Stimulated activated CD4-positive, alpha-beta T cell treated with anti-CD3 and anti-CD28 coated beads, Interleukin-1b, Interleukin-23, amount 100 ng/mL, for 48 hours (primary cell): Measurements from ENCODE around the gene PEPD.
"Not testable (repeated sequence)": the region's sequence is repeated elsewhere in the genome, so short reads cannot be mapped to it uniquely, and the experiment has no call there.

Experiments
- DNase-seq: peaks from one replicate; pipeline ENCODE4 v3.0.0-alpha.2; 2020

The PEPD gene

DNA sequence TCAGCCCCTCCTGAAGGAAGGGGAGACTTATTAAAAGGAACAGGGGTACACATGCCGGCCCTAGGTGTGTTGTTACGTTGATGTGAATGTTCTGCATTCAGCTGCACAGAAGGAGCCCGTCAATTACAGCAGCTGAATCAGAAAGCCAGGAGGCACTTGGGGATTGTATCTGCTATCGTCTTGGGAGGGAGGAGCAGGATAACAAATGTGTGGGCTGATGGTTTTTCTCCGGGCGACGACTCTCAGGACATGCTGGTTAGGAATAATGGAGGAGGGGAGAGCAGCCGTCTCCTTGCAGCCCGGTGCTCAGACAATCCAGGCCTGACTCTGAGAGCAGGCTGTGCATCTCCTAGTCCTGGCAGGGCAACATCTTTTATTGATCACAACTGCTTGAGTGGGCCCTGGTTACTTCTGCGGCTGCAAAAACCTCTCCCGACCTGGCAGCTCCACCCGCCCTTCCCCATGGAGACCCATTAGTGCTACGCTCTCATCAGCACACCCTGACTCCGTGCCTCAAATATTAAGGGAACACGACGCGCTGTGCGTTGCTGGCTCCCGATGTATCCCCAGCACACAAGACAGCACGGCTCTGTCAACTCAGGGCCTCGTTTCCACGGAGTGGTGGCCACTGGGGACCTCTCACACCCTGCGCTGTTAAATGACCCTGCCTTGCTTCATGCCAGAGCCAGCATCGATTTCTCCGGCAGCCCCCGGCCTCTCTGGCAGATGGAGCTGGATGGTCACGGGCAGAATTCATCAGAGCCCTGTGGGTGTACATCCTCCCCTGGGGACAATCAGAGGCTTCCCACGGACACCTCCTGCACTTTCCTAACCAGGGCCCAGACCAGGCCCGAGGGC lies 25.3 kb downstream of the PEPD start:
- no peak for DNase-seq

- DNase-seq, result no peak
Measured at GRCh38 chr19:33493401-33494275, 28.0 kb downstream of the PEPD start.

DNA sequence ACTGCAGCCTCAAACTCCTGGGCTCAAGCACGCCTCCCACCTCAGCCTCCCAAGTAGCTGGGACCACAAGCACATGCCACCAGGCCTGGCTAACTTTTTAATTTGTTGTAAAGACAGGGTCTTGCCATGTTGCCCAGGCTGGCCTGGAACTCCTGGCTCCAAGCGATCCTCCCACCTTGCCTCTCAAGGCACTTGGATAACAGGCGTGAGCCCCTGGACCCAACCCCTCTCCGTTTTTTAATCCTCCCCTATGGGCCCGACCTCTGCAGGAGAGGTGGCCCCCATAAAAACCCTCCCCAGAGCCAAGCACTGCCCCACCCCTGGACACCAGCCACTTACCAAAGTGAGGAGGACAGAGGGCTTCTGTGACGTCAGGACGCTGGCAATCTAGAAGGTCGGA lies 28.6 kb downstream of the PEPD start:
- no peak for DNase-seq

DNA sequence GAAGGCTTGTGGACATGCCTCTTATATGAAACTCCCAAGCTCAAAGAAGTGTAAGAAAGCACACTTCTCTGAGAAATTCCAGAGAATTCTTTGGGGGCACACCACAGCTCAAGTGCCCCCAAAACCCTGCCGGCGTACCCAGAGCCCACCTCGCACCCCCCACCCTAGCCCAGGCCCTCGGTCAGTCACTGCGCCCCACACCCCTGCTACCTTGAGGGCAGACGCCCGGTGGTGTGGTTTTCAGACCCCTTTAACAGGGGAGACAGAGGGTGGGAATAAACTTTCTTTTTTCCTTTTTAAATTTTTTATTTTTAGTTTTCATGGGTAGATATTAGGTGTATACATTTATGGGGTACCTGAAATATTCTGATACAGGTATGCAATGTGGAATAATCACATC lies 29.5 kb downstream of the PEPD start:
- DNase-seq, result no peak

GRCh38 chr19:33490596-33490995 lies 31.0 kb downstream of the PEPD start:
- DNase-seq, result not testable (repeated sequence)

DNA sequence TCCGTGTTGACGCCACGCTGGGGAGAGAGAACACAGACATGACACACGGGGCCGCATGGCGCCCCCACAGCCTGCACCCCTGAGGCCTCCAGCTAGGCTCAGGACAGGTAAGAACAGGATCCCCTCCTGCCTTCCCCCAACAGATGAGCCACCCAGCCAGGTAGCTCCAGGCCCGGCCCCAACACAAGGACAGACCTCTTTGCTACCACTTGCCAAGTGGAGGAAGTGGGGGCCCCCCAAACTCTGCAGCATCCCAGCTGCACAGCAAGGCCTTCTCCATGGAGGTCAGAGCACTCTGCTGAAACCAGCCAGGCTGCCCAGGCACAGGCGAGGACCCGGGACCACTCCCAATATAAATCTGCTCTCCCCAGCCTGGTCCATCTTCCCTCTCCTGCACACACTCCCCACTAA lies 31.5 kb downstream of the PEPD start:
- DNase-seq, result no peak

GRCh38 chr19:33488826-33489225 lies 32.8 kb downstream of the PEPD start:
- DNase-seq, result no peak

- DNase-seq, result no peak
Measured at GRCh38 chr19:33487901-33488800, 33.4 kb downstream of the PEPD start.

GRCh38 chr19:33486936-33487811 lies 34.4 kb downstream of the PEPD start:
- no peak for DNase-seq

DNA sequence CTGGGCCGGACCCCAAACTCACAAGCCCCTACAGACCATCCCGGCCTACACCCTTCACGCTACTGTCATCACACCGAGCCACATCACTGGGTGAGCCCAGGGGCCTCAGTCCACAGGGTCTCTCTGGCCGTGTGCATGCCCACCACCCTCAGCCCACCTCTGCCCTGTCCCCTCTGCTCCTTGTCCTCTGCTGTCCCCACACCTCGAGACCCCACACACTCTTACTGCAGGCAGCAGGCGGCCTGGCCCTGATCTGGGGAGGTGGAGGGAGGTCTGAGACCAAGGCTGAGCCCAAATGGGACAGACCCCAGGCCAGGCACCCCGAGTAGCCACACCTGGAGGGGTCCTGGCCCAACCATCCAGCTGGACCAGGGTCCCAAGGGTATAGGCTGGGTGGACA lies 35.2 kb downstream of the PEPD start:
- no peak for DNase-seq

GRCh38 chr19:33484226-33484774 lies 37.3 kb downstream of the PEPD start:
- no peak for DNase-seq

- DNase-seq, result no peak
Measured at GRCh38 chr19:33482476-33482875, 39.1 kb downstream of the PEPD start.

- no peak for DNase-seq
Measured at GRCh38 chr19:33481863-33482262, 39.7 kb downstream of the PEPD start.

- DNase-seq, result not testable (repeated sequence)
Measured at GRCh38 chr19:33479570-33479969, 42.0 kb downstream of the PEPD start.

GRCh38 chr19:33477781-33478180 lies 43.8 kb downstream of the PEPD start:
- DNase-seq, result no peak

- DNase-seq, result no peak
Measured at GRCh38 chr19:33476151-33476707, 45.4 kb downstream of the PEPD start.

GRCh38 chr19:33473653-33474305 lies 47.8 kb downstream of the PEPD start:
- no peak for DNase-seq

- no peak for DNase-seq
Measured at GRCh38 chr19:33472691-33473652, 48.6 kb downstream of the PEPD start.

DNA sequence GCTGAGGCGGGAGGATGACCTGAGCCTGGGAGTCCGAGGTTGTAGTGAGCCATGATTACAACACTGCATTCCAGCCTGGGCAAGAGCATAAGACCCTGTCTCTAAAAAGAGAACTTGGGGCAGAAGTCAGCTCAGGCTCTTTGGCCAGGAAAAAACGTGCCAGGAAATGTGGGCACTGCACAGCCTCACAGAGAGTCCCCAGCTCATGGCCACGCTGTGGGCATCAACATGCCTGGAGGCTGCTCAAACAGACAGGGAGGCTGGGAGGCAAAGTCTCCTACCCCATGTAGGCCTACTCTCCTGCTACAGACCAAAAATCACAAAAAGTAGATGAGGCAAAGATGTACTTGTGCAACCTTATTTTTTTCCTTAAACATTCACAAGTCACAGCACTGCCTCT lies 49.4 kb downstream of the PEPD start:
- no peak for DNase-seq
